Fibroblast of the aortic adventitia (primary cell): ENCODE results near the gene GRIP1. TPM values are rescaled to one million over a fixed set of nuclear protein-coding genes. Genes with fewer than 3 reads are reported as not detected.
"Not testable (repeated sequence)": the region's sequence is repeated elsewhere in the genome, so short reads cannot be mapped to it uniquely, and the experiment has no call there.

ENCODE experiments used
- DNase-seq: peaks from one replicate; pipeline ENCODE4 v3.0.0-alpha.2; 2010; ENCODE audit warnings: low read depth
- H3K4me3 ChIP-seq: 2 replicates; pipeline ENCODE4 v1.5.1; 2011; ENCODE audit warnings: low read depth, mild to moderate bottlenecking, control low read depth, low read length, moderate library complexity
- CTCF ChIP-seq: IDR thresholded peaks from 2 replicates; pipeline ENCODE4 v1.5.1; 2011; ENCODE audit warnings: mild to moderate bottlenecking, low read length, control low read depth, inconsistent platforms; ENCODE audit not compliant: insufficient read depth
- total RNA-seq: library from RNA; depleted of rRNA; stranded (reverse); fragments of >200 nt; gene quantifications from 2 replicates; pipeline ENCODE4 v1.2.3, GENCODE V29; 2012; ENCODE audit warnings: low replicate concordance

GRIP1 gene
- total RNA-seq, 1 donor: 0.90 TPM

GRCh38 chr12:66500841-66501240, 178.0 kb downstream of the GRIP1 start:
- no peak for TF ChIP-seq CTCF
- H3K4me3 ChIP-seq: no peak overlapping the region
- no peak for DNase-seq

- DNase-seq: no peak
- no peak overlapping the region for H3K4me3 ChIP-seq
- no peak for TF ChIP-seq CTCF
Measured at GRCh38 chr12:66500091-66500490, 178.8 kb downstream of the GRIP1 start.

GRCh38 chr12:66499000-66499399, 179.9 kb downstream of the GRIP1 start:
- DNase-seq: no peak

DNA sequence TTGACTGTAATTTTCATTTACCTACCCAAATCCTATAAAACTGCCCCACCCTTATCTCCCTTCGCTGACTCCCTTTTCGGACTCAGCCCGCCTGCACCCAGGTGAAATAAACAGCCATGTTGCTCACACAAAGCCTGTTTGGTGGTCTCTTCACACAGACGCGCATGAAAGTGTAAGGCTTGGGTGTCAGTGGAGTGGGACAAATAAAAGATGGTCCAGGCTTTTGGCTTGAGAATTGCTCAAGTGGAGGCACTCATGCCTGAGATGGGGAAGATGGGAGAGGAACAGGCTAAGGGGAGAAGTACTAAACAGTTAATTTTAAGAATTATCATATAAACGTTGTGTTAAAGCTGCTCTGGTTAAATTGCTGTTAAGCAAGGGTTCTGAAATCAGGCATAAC, 180.8 kb downstream of the GRIP1 start:
- not testable (repeated sequence) for DNase-seq, H3K4me3 ChIP-seq

More at GRCh38 chr12:66499000-66499399, 179.9 kb downstream of the GRIP1 start:
- H3K4me3 ChIP-seq: no peak overlapping the region
- TF ChIP-seq CTCF: no peak

- H3K4me3 ChIP-seq: no peak overlapping the region
- no peak for DNase-seq
- TF ChIP-seq CTCF: no peak
Measured at GRCh38 chr12:66497008-66497897, 181.6 kb downstream of the GRIP1 start.

DNA sequence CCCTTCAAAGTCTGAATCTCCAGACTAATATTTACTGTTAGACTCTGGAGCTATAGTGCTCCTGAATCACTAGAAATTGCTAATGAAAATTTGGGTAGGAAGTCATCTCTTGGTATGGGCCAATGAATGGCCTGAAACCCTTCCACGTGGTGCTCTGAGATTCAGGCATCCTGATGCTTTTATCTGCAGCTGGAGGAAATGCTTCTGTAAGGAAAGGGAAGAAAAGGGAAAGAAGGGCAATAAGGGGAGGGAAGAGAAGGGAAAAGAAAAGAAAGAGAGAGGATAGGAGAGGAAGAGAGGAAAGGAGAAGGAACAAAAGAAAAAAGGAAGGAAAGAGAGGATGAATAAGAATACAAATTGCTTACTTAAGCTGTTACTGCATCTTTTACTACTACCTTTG, 182.3 kb downstream of the GRIP1 start:
- no peak overlapping the region for H3K4me3 ChIP-seq
- no peak for TF ChIP-seq CTCF
- DNase-seq: no peak

- no peak for DNase-seq
- H3K4me3 ChIP-seq: no peak overlapping the region
- no peak for TF ChIP-seq CTCF
Measured at GRCh38 chr12:66495709-66496108, 183.2 kb downstream of the GRIP1 start.
